ENCODE measurements around the gene BARX1. TPM values are rescaled to one million over a fixed set of nuclear protein-coding genes. Genes with fewer than 3 reads are reported as not detected.
"Not testable (repeated sequence)": the region's sequence is repeated elsewhere in the genome, so short reads cannot be mapped to it uniquely, and the experiment has no call there.

Gene BARX1
- total RNA-seq, 1 donor from 2014 or later: 6.9 TPM

- peaks cover 7% of the 10 kb centered on the region for H3K9me3 Mint-ChIP-seq (ENCODE audit: unreplicated experiment)
- DNase-seq: no peak
- H3K36me3 Mint-ChIP-seq (ENCODE audit: unreplicated experiment): peaks cover 4% of the 10 kb centered on the region
- H3K4me1 Mint-ChIP-seq (ENCODE audit: low read depth, unreplicated experiment): peaks cover 5% of the 10 kb centered on the region
- peaks cover 51% of the 10 kb centered on the region for H3K27me3 Mint-ChIP-seq (ENCODE audit: unreplicated experiment)
- peak overlapping the region; percentile 8 for H3K27ac Mint-ChIP-seq (ENCODE audit: unreplicated experiment)
- peak overlapping the region; percentile 89 for H3K4me3 Mint-ChIP-seq (ENCODE audit: unreplicated experiment)
- TF ChIP-seq CTCF (IDR thresholded peaks at IDR 0.05; ENCODE audit: partially characterized antibody, unreplicated experiment): no peak
Measured at GRCh38 chr9:93945400-93946337, 9.5 kb downstream of the BARX1 start.

- Mint-ChIP-seq H3K4me1 (ENCODE audit: low read depth, unreplicated experiment) (peaks cover 5% of the 10 kb centered on the region), H3K9me3 (ENCODE audit: unreplicated experiment) (peaks cover 7% of the 10 kb centered on the region), H3K4me3 (ENCODE audit: unreplicated experiment) (no peak overlapping the region), H3K27ac (ENCODE audit: unreplicated experiment) (no peak overlapping the region), H3K36me3 (ENCODE audit: unreplicated experiment) (peaks cover 4% of the 10 kb centered on the region), H3K27me3 (ENCODE audit: unreplicated experiment) (peaks cover 42% of the 10 kb centered on the region)
- TF ChIP-seq CTCF (IDR thresholded peaks at IDR 0.05; ENCODE audit: partially characterized antibody, unreplicated experiment): no peak
- no peak for DNase-seq
Measured at GRCh38 chr9:93944011-93944410, 11.1 kb downstream of the BARX1 start.

- H3K36me3 Mint-ChIP-seq (ENCODE audit: unreplicated experiment): peaks cover 4% of the 10 kb centered on the region
- no peak overlapping the region for H3K4me3 Mint-ChIP-seq (ENCODE audit: unreplicated experiment)
- H3K27ac Mint-ChIP-seq (ENCODE audit: unreplicated experiment): no peak overlapping the region
- no peak for TF ChIP-seq CTCF (IDR thresholded peaks at IDR 0.05; ENCODE audit: partially characterized antibody, unreplicated experiment)
- H3K27me3 Mint-ChIP-seq (ENCODE audit: unreplicated experiment): peaks cover 38% of the 10 kb centered on the region
- peaks cover 9% of the 10 kb centered on the region for H3K9me3 Mint-ChIP-seq (ENCODE audit: unreplicated experiment)
- H3K4me1 Mint-ChIP-seq (ENCODE audit: low read depth, unreplicated experiment): peaks cover 5% of the 10 kb centered on the region
- DNase-seq: no peak
Measured at GRCh38 chr9:93942161-93942560, 13.0 kb downstream of the BARX1 start.

GRCh38 chr9:93941493-93941892, 13.7 kb downstream of the BARX1 start:
- peaks cover 4% of the 10 kb centered on the region for H3K36me3 Mint-ChIP-seq (ENCODE audit: unreplicated experiment)
- peaks cover 5% of the 10 kb centered on the region for H3K4me1 Mint-ChIP-seq (ENCODE audit: low read depth, unreplicated experiment)
- no peak for TF ChIP-seq CTCF (IDR thresholded peaks at IDR 0.05; ENCODE audit: partially characterized antibody, unreplicated experiment)
- H3K4me3 Mint-ChIP-seq (ENCODE audit: unreplicated experiment): no peak overlapping the region
- H3K9me3 Mint-ChIP-seq (ENCODE audit: unreplicated experiment): peaks cover 9% of the 10 kb centered on the region
- DNase-seq: no peak
- H3K27ac Mint-ChIP-seq (ENCODE audit: unreplicated experiment): no peak overlapping the region
- peaks cover 36% of the 10 kb centered on the region for H3K27me3 Mint-ChIP-seq (ENCODE audit: unreplicated experiment)

- Mint-ChIP-seq H3K36me3 (ENCODE audit: unreplicated experiment) (peaks cover 4% of the 10 kb centered on the region), H3K27ac (ENCODE audit: unreplicated experiment) (no peak overlapping the region), H3K9me3 (ENCODE audit: unreplicated experiment) (peaks cover 4% of the 10 kb centered on the region), H3K4me1 (ENCODE audit: low read depth, unreplicated experiment) (peaks cover 2% of the 10 kb centered on the region), H3K27me3 (ENCODE audit: unreplicated experiment) (peaks cover 31% of the 10 kb centered on the region), H3K4me3 (ENCODE audit: unreplicated experiment) (no peak overlapping the region)
- no peak for DNase-seq
- TF ChIP-seq CTCF (IDR thresholded peaks at IDR 0.05; ENCODE audit: partially characterized antibody, unreplicated experiment): no peak
Measured at GRCh38 chr9:93940951-93941350, 14.2 kb downstream of the BARX1 start.

GRCh38 chr9:93939589-93939988, 15.6 kb downstream of the BARX1 start:
- H3K27me3 Mint-ChIP-seq (ENCODE audit: unreplicated experiment): peaks cover 22% of the 10 kb centered on the region
- H3K36me3 Mint-ChIP-seq (ENCODE audit: unreplicated experiment); H3K4me3 Mint-ChIP-seq (ENCODE audit: unreplicated experiment); H3K9me3 Mint-ChIP-seq (ENCODE audit: unreplicated experiment); DNase-seq; H3K4me1 Mint-ChIP-seq (ENCODE audit: low read depth, unreplicated experiment); H3K27ac Mint-ChIP-seq (ENCODE audit: unreplicated experiment): not testable (repeated sequence)

Data from glutamatergic neuron (in vitro differentiated cells).